Tibial nerve (tissue), 4 donors: ENCODE measurements around the gene STXBP6.

ENCODE experiments used
- EP300 ChIP-seq, 2 donors: sonication (generic); formaldehyde crosslinking; IDR thresholded peaks; one replicate each; pipeline ENCODE4 v1.6.1; 2017; ENCODE audit warnings: antibody characterized with exemption in 2 of 2, mild to moderate bottlenecking in 1 of 2
- POLR2A ChIP-seq, 2 donors: fragments of 450-650 bp; IDR thresholded peaks; one replicate each; pipeline ENCODE4 v1.6.1; 2017; ENCODE audit warnings: antibody characterized with exemption in 2 of 2, mild to moderate bottlenecking in 2 of 2, moderate library complexity in 2 of 2
- TF ChIP-seq, protein P1 (sequence below), 5 experiments: fragments of 200-600 bp in 3 of 5; fragments of 450-650 bp in 2 of 5; sonication (generic) in 3 of 5; IDR thresholded peaks; one replicate each; pipeline ENCODE4 v1.5.1; 2016 to 2019; ENCODE audit warnings: antibody characterized with exemption in 5 of 5, mild to moderate bottlenecking in 3 of 5, moderate library complexity in 2 of 5

GRCh38 chr14:24937300-24937699 is 112.6 kb downstream of the STXBP6 start:
- TF ChIP-seq, protein P1, sequence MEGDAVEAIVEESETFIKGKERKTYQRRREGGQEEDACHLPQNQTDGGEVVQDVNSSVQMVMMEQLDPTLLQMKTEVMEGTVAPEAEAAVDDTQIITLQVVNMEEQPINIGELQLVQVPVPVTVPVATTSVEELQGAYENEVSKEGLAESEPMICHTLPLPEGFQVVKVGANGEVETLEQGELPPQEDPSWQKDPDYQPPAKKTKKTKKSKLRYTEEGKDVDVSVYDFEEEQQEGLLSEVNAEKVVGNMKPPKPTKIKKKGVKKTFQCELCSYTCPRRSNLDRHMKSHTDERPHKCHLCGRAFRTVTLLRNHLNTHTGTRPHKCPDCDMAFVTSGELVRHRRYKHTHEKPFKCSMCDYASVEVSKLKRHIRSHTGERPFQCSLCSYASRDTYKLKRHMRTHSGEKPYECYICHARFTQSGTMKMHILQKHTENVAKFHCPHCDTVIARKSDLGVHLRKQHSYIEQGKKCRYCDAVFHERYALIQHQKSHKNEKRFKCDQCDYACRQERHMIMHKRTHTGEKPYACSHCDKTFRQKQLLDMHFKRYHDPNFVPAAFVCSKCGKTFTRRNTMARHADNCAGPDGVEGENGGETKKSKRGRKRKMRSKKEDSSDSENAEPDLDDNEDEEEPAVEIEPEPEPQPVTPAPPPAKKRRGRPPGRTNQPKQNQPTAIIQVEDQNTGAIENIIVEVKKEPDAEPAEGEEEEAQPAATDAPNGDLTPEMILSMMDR (IDR thresholded peaks at IDR 0.05): no peak
- TF ChIP-seq POLR2A (IDR thresholded peaks at IDR 0.05) (no peak), EP300 (IDR thresholded peaks at IDR 0.05) (no peak)
